EH (cell line): ENCODE measurements around the gene CYSTM1.

ENCODE experiments used
- DNase-seq: peaks from one replicate; pipeline ENCODE4 v3.0.0-alpha.2; 2015; ENCODE audit warnings: low read depth

Gene CYSTM1

GRCh38 chr5:140258016-140258415 is 83.0 kb downstream of the CYSTM1 start:
- DNase-seq: peak; percentile 86

DNA sequence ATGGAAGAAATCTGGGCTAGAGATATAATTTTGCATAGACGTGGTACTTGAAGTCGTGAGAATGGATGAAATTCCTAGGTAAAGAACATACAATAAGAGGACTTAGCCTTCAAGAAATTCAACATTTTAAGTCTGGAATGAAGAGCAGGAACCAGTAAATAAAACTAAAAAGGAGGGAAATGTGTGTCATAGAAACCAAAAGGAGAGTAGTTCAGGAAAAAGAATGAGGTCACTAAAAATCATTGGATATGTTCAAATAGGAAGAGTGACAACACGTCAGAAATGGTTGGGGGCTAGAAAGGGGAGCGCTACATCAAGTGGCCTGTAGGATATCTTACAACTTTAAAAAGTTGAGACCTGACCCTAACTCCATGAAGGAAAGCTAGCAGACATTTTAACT is 83.9 kb downstream of the CYSTM1 start:
- no peak for DNase-seq

DNA sequence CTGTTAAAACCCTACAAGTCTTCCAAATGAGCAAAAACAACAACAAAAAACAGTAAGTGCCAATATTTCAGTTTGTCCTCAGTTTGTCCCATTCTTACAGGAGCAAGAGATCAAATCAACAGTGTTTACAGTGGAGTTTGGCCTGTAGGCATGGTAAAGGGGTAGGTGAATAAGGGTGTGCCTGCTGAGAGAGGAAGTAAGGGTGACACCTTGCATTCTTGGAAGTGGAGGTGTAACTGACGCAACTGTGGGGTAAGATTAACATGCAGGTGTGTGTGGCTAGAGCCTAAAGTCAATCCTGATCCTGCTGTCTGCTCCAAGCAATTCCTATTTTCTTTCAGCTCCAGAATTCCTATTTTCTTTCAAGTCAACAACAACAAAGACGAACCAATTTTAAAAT is 84.5 kb downstream of the CYSTM1 start:
- no peak for DNase-seq

- no peak for DNase-seq
Measured at GRCh38 chr5:140260089-140260656, 85.2 kb downstream of the CYSTM1 start.

- DNase-seq: peak; percentile 93
Measured at GRCh38 chr5:140261403-140262171, 86.6 kb downstream of the CYSTM1 start.

DNA sequence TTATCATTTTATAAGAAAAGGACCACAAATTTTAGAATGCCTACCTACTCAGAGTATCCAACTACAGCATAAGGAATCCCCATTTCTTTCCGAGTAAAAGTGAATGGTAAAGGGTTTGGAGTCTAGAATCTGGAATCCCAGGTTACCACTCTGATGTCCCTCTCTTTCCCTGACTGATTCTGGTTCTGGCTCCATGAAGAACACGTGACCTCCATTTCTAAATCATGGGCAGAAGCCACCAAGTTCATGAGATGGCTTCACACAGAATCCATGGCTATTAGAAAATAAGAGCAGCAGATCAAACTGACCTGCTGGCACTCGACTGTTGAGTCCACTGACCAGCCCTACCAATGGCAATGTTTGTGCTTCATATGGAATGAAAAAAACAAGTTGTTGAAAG is 87.2 kb downstream of the CYSTM1 start:
- no peak for DNase-seq

DNA sequence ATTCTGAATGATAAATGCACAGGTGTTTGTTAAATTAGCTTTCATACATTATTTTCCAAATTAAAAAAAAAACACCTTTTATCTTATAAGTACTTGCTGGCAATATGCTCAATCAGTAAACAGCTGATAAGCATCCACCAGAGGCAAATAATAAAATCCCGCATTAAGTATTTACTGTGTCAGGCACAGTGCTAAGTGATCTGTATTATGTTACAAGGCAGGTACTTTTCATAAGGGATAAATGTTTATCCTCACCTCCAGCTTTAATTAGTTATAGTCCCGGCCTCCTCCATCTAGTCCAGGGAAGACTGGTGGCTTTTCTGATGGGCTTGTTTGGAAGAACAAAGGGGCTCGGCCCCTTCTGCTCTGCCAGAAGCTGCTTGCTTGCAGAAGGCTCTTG is 87.9 kb downstream of the CYSTM1 start:
- no peak for DNase-seq

DNA sequence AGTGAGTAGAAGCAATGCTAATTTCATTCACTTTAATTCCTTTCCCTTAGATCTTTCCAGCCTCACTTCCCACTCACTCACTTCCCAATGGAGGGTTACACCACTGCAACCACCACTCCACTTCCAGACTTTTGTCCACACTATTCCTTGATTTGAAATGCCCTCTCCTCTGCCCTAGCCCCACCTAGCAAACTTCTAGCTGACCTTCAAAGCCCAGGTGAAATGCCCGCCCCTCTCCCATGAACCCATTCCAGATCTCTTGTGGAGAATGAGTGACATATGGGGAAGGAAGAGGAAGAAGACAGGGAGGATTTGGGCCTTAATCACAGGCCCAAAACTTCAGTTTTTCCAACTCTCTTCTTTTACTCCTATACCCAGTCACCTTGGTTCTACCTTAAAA is 90.9 kb downstream of the CYSTM1 start:
- no peak for DNase-seq

- no peak for DNase-seq
Measured at GRCh38 chr5:140266471-140267200, 91.6 kb downstream of the CYSTM1 start.

DNA sequence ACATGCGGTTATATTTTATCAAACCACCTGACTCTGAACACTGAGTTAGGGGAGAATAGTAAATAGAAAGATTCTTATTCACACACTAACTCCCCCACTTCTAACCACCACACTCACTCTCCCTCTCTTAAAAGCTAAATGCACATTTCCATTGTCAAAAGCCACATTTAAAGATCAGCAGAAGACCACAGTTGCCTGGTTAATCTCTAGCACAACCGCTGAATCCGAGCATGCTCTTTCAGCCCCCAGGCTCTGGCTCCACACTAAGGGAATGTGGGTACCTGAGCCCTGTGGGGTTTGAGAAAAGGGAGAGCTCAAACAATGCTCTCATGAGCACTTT is 92.2 kb downstream of the CYSTM1 start:
- no peak for DNase-seq

DNA sequence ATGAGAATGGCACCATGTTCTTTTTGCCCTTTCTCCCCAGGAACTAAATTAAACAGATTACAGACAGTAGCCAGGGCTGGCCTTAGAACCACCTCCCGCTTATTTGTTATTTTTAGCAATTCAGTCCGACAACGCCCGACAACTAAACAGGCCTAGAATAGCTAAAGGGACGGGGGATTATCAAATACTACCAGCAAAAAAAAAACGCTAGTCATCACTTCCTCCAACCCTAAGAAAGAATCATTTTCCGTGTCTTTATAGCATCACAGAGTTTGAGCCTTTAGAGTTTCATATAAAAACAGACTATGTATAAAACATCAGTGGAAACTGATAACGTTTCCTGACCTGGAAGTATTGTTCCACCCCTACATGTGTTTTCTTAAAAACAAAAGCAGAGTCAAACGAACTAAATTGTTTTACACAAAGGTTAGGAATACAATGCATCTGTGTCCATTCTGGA is 92.6 kb downstream of the CYSTM1 start:
- no peak for DNase-seq

- DNase-seq: no peak
Measured at GRCh38 chr5:140270008-140270407, 95.0 kb downstream of the CYSTM1 start.

DNA sequence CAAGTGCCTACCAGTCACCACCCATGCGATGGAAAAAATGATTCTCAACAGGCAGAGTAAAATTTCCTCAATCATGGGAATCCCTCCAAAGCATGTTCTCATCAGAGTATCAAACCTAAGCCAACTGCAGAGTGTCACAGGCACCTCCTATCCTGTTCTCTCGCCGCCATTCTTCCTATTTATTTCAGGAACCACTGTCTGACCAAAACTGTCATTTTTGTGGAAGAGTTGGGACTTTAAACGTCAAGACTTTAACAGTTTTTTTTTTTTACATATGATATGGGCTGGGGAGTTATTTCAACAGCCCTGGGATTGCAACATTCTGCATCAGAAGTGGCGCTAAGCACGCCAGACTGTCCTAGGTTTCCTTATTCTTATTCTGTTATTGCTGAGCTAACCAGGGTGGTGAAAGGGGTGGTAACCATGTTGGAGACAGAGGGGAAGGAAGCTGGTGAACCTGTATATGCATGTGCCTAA is 98.5 kb downstream of the CYSTM1 start:
- DNase-seq: no peak

DNA sequence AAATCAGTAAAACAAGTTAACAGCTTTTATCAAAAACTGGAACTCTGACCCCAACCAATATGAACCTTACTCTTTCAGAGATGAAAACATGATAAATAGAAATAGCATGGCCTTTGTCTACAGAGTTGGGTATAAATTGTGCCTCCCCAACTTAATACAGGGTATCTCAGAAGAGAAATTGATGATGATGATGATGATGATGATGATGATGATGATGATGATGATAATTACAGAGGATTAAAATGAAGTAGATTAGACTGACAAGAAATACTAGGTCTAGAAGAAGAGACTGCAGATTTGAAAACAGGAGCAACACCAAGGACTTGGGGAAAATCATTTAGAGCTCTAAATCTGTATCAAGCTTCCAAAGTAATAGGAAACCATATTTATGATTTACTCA is 100.8 kb downstream of the CYSTM1 start:
- DNase-seq: no peak

GRCh38 chr5:140282266-140282665 is 107.3 kb downstream of the CYSTM1 start:
- no peak for DNase-seq

DNA sequence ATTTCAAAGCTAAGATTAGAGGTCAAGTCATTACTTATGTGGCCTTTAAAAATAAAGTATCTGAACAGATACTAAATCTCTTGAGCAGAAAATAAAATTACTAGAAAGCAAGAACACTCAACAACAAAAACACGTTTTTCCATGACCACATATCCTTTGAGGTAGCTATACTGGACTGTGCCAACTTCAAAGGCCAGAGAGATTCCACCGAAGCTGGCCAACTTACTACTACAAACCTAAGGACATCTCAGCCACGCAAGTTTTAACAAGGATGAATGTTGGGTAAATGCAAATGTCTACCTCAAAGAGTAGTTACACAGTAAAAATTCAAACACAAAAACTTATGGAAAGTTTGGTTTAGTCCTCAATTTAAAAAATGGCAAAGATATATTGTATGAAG is 109.0 kb downstream of the CYSTM1 start:
- no peak for DNase-seq

- DNase-seq: no peak
Measured at GRCh38 chr5:140286424-140286823, 111.4 kb downstream of the CYSTM1 start.

GRCh38 chr5:140287801-140288521 is 113.0 kb downstream of the CYSTM1 start:
- DNase-seq: no peak

DNA sequence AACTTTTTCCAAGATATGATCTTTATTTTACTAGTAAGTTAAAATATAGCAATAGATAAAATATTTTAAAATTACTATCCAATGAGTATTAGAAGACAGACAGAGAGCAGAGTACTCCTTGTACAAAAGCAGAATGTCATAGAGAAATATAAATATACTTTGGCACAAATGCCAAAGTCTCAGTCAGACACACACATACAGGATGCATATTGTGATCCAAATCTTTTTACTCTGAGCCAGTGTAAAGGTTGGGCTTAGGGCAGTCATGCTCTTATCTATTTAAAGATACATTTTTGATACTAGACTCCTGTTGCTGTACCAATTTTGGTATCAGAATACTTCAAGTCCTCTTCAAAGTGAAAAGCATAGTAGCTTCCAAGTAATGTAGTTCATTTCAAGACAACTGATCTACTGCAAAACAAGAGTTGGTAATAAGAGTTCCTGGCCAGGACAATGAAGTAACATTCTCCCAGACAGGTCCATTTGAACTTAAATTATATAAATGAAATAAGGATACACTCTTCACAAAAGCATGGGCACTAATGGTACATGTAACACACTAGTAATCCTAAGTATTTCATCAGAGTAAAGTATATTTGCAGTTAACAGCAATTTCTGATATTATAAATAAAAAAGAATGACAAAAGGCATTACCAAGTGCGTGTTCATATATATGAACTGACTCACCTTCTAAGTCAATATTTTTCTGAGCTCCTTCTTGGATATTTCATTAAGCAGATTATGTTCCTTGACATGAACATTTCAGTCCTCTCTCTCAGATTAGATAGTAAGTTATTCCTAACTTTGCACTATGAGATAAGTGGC is 117.4 kb downstream of the CYSTM1 start:
- peak; percentile 44 for DNase-seq
